HG02759 (cell line): ENCODE data around the gene SLC13A2.
"Not testable (repeated sequence)": the region's sequence is repeated elsewhere in the genome, so short reads cannot be mapped to it uniquely, and the experiment has no call there.

Source experiments
- ATAC-seq: cut with Tn5 transposase; IDR thresholded peaks from one replicate; pipeline ENCODE4 v1.9.1; 2021; ENCODE audit warnings: mild to moderate bottlenecking, moderate library complexity; ENCODE audit not compliant: unreplicated experiment

SLC13A2 gene

DNA sequence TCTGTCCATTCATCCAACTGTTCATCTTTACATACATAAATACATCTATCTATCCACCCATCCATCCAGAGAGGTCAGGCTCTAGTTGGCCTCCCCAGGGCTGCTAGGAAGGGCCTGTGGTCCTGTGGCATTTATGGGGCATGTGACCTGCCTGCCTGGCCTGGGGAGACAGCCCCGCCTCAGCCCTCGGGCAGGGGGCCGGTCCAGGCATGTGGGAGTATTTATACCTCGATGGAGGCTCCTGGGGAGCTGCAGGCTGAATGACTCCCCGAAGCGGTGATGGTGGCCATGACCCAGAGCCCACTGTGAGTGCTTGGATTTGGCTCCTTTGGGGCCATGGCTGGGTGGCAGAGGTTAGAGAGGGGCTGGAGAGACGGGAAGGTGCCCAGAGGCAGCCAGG, 40.0 kb downstream of the SLC13A2 start:
- ATAC-seq, result no peak

DNA sequence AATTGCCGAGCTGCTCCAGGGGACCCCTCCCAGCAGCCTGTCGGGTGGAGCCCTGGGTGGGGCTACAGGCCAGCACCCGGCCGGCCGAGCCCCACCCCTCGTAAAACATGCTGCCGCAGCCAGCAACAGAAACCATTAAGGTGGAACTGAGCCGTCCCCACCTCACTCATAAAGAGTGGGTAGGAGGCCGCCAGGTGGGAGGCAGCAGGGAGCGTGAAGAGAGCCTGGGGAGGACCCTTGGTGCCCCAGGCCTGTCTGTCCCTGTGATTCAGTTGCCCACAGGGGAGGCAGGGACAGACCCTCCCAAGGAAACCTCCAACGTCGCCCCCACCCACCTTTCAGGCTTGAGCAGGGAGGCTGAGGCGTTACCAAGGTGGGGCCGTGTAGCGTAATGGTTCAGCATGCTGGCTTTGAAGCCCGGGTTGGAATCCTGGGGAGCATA, 41.1 kb downstream of the SLC13A2 start:
- no peak for ATAC-seq

GRCh38 chr17:28515518-28515917, 42.1 kb downstream of the SLC13A2 start:
- no peak for ATAC-seq

DNA sequence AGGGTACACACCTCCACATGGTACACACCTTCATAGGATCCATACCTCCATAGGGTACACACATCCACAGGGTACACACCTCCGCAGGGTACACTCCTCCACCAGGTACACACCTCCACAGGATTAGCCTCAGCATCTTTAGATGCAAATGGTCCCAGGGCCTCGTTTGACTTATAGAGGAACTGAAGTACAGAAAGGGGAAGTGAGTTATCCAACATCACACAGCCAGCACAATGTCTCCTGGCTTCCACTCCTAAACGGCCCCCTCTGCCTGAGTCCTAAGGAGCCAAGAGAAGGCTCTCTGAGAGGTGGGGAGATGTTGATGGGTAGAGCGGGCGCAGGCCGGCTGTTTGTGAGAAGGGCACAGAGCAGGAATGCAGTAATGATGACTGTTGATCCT, 44.7 kb downstream of the SLC13A2 start:
- ATAC-seq, result no peak

DNA sequence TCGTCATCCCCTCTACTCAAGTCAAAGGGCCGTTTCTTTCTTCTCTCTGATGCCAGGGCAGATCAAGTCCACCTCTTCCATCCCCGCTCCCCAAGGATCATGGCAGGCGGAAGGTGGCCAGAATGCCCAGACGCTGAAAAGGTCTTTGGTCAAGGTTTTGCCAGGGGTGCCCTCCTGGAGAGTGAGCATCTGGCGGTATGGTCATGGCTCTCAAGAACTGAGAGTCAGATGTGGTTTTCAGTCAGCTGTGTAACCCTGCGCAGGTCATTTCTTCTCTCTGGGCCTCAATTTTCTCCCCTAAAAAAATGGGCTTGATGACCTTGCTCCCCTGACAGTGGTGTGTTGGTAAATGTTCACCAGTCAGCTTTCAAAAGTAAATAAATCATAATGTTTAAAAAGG, 45.1 kb downstream of the SLC13A2 start:
- ATAC-seq, result no peak

GRCh38 chr17:28519236-28519635, 45.8 kb downstream of the SLC13A2 start:
- no peak for ATAC-seq

GRCh38 chr17:28520687-28521086, 47.2 kb downstream of the SLC13A2 start:
- ATAC-seq, result no peak

GRCh38 chr17:28521311-28522085, 48.1 kb downstream of the SLC13A2 start:
- no peak for ATAC-seq

DNA sequence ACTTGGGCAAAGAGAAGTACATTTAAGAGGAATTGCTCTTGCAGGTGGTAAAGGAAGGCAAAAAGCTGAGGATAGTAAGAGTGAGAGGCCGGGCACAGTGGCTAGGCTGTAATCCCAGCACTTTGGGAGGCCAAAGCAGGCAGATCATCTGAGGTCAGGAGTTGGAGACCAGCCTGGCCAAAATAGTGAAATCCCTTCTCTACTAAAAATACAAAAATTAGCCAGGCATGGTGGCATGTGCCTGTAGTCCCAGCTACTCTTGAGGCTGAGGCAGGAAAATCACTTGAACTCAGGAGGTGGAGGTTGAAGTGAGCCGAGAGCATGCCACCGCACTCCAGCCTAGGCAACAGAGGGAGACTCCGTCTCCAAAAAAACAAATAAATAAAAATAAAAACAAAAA, 48.8 kb downstream of the SLC13A2 start:
- ATAC-seq, result not testable (repeated sequence)

GRCh38 chr17:28523186-28523585, 49.7 kb downstream of the SLC13A2 start:
- ATAC-seq, result no peak

DNA sequence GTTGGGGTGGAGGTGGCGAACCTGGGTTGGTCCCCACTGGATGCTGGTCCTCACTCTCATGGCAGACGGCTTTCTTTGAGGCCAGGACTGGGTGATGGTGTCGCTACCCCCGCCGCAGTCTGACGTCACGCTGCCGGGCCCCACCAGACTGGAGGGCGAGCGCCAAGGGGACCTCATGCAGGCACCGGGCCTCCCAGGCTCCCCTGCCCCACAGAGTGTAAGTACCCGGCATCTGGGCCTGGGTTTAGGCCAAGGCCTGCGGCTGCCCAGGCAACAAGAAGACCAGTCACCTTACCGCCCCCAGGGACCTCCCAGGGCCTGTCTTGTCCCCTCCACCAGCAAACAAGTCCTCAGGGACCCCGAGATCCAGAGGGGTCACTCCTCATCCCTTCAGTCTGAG, 50.4 kb downstream of the SLC13A2 start:
- ATAC-seq, result no peak

DNA sequence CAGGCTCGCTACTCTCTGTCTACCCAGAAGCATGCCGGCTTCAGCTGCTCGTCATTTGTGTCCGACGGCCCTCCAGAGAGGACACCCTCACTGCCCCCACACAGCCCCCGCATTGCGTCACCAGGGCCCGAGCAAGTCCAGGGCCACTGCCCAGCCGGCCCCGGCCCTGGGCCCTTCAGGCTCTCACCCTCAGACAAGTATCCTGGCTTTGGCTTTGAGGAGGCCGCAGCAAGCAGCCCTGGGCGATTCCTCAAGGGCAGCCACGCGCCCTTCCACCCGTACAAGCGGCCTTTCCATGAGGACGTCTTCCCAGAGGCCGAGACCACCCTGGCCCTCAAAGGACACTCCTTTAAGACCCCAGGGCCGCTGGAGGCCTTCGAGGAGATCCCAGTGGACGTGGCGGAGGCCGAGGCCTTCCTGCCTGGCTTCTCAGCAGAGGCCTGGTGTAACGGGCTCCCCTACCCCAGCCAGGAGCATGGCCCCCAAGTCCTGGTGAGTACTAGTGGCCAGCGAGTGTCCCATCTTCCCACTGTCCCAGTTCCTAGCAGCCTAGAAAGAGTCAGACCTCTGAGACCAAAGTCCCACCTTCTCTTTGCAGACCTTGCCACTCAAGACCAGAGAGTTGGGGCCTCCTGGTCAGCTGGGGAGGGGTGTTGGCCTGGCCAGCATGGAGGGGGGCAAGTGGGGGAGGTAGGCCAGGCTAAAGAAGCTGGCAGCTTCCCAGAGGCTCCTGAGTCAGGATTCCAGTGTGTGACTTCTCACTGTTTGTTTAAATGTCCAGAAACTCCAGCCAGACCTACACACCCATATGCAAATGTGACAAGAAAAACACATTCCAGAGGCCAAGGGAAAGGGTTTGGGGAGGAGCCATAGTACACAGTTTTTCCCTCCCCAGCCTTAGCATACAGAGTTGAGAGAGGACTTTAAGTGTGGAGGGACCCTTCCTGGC, 51.3 kb downstream of the SLC13A2 start:
- ATAC-seq, result no peak

DNA sequence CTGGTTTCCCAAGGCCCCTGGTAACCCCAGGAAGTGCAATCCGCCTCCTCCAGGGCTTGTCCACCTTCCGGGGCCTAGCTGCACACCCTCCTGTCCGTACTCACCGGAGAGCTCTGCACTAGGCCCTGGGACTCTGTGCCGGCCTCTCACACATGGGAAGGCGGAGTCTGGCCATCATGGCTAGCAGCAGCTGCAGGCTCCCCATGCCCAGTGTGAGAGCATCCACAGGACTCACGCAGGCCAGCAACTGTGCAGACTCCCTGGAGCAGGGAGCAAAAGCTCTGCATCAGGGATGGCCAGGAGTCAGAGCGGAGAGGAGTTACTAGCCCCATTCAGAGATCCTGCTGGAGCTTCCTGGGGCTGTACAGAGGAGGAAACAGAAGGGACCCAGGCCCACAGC, 52.9 kb downstream of the SLC13A2 start:
- no peak for ATAC-seq

DNA sequence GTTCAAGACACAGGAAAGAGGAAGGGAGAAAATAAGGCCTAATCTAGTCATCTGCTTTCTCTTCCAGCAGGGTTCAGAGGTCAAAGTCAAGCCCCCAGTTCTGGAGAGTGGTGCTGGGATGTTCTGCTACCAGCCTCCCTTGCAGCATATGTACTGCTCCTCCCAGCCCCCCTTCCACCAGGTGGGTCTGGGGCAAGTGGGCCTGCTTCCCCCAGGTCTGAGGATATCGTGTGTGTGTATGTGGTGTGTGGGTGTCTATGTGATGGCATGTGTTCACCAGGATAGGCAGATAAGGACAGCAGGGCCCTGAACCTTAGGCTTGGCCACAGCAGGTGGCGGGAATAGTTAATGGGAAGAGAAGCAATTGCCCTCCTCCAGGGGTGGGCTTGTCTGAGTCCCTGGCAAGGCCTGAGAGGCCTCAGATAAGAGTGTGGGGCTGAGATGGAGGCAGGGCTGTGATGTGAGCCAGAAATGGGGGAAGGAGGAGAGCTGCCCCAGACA, 53.8 kb downstream of the SLC13A2 start:
- ATAC-seq, result no peak

GRCh38 chr17:28527859-28528258, 54.4 kb downstream of the SLC13A2 start:
- no peak for ATAC-seq

GRCh38 chr17:28528327-28529012, 55.0 kb downstream of the SLC13A2 start:
- ATAC-seq, result no peak

DNA sequence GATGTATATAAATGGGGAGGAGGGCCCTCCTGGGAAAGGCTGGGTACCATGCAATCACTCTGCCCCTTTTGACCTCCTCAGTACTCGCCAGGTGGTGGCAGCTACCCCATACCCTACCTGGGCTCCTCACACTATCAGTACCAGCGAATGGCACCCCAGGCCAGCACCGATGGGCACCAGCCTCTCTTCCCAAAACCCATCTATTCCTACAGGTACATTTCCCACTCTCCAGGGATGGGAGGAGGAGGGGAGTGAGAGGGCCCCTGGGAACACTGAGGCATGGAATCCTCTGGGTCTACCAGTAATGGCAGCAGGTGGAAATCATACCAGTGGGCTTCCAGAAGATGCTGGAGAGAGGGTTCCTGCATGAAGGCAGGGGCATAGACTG, 55.6 kb downstream of the SLC13A2 start:
- ATAC-seq, result no peak

DNA sequence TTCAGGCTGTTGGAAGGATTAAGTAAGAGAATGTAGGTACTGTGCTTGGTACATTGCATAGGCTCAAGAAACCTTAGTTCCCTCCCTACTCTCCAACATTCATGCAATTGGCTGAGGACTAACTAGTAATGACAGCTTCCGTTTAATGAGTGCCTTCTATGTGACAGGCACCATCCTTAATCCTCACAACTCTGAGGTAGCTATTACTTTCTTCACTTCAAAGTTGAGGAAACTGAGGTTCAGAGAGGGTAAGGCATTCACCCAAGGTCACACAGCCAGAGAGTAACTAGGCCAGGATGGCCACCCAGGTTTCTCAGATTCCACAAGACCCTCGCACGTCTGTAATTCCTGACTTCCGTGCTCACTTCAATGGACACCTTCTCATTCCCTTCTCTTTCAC, 56.8 kb downstream of the SLC13A2 start:
- ATAC-seq, result no peak

- ATAC-seq, result no peak
These were observed 57.5 kb downstream of the SLC13A2 start for GRCh38 chr17:28530926-28531325.

GRCh38 chr17:28532050-28532960, 58.9 kb downstream of the SLC13A2 start:
- ATAC-seq, result no peak
